ENCODE data around the gene EFCAB11.

EFCAB11 gene

GRCh38 chr14:89908712-89909450 is 45.6 kb downstream of the EFCAB11 start:
- no peaks in the 10 kb centered on the region for H3K27me3 ChIP-seq (ENCODE audit: insufficient read depth, low read length, poor library complexity, severe bottlenecking)
- no peak overlapping the region for H3K4me3 ChIP-seq (ENCODE audit: low read length, poor library complexity, severe bottlenecking)
- H2AFZ ChIP-seq (ENCODE audit: low read length), result no peak overlapping the region
- no peaks in the 10 kb centered on the region for H3K4me1 ChIP-seq (ENCODE audit: insufficient read depth, low read length, poor library complexity, severe bottlenecking)
- TF ChIP-seq, protein P1, sequence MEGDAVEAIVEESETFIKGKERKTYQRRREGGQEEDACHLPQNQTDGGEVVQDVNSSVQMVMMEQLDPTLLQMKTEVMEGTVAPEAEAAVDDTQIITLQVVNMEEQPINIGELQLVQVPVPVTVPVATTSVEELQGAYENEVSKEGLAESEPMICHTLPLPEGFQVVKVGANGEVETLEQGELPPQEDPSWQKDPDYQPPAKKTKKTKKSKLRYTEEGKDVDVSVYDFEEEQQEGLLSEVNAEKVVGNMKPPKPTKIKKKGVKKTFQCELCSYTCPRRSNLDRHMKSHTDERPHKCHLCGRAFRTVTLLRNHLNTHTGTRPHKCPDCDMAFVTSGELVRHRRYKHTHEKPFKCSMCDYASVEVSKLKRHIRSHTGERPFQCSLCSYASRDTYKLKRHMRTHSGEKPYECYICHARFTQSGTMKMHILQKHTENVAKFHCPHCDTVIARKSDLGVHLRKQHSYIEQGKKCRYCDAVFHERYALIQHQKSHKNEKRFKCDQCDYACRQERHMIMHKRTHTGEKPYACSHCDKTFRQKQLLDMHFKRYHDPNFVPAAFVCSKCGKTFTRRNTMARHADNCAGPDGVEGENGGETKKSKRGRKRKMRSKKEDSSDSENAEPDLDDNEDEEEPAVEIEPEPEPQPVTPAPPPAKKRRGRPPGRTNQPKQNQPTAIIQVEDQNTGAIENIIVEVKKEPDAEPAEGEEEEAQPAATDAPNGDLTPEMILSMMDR (conservative IDR thresholded peaks at IDR 0.05; ENCODE audit: low read length), result no peak
- no peak for TF ChIP-seq EZH2phosphoT487 (IDR thresholded peaks at IDR 0.05; ENCODE audit: borderline replicate concordance)
- H3K9me2 ChIP-seq (replicated peaks; ENCODE audit: low read depth, low read length), result no peaks in the 10 kb centered on the region
- no peaks in the 10 kb centered on the region for H3K36me3 ChIP-seq (ENCODE audit: insufficient read depth, low read length)
- no peak overlapping the region for H3K4me2 ChIP-seq (ENCODE audit: low read depth, low read length, poor library complexity, severe bottlenecking)
- no peak overlapping the region for H3K9ac ChIP-seq (ENCODE audit: low read depth, low read length, poor library complexity, severe bottlenecking)
- H3F3A ChIP-seq (ENCODE audit: low read depth), result no peaks in the 10 kb centered on the region
- H3K9me3 ChIP-seq (ENCODE audit: insufficient read depth, low read depth, low read length), result no peaks in the 10 kb centered on the region
- H4K20me1 ChIP-seq (ENCODE audit: insufficient read depth, low read length, poor library complexity, severe bottlenecking), result no peaks in the 10 kb centered on the region
- H3K79me2 ChIP-seq (ENCODE audit: insufficient read depth, low read length), result no peaks in the 10 kb centered on the region

- H3F3A ChIP-seq (ENCODE audit: low read depth), result no peaks in the 10 kb centered on the region
- H3K4me3 ChIP-seq (ENCODE audit: low read length, poor library complexity, severe bottlenecking), result no peak overlapping the region
- no peaks in the 10 kb centered on the region for H3K79me2 ChIP-seq (ENCODE audit: insufficient read depth, low read length)
- H3K9me3 ChIP-seq (ENCODE audit: insufficient read depth, low read depth, low read length), result no peaks in the 10 kb centered on the region
- no peak overlapping the region for H3K4me2 ChIP-seq (ENCODE audit: low read depth, low read length, poor library complexity, severe bottlenecking)
- H4K20me1 ChIP-seq (ENCODE audit: insufficient read depth, low read length, poor library complexity, severe bottlenecking), result no peaks in the 10 kb centered on the region
- TF ChIP-seq, protein P1 (conservative IDR thresholded peaks at IDR 0.05; ENCODE audit: low read length), result no peak
- no peak for TF ChIP-seq EZH2phosphoT487 (IDR thresholded peaks at IDR 0.05; ENCODE audit: borderline replicate concordance)
- H3K4me1 ChIP-seq (ENCODE audit: insufficient read depth, low read length, poor library complexity, severe bottlenecking), result peaks cover 6% of the 10 kb centered on the region
- H3K27me3 ChIP-seq (ENCODE audit: insufficient read depth, low read length, poor library complexity, severe bottlenecking), result no peaks in the 10 kb centered on the region
- H3K9me2 ChIP-seq (replicated peaks; ENCODE audit: low read depth, low read length), result no peaks in the 10 kb centered on the region
- H2AFZ ChIP-seq (ENCODE audit: low read length), result no peak overlapping the region
- no peaks in the 10 kb centered on the region for H3K36me3 ChIP-seq (ENCODE audit: insufficient read depth, low read length)
- no peak overlapping the region for H3K9ac ChIP-seq (ENCODE audit: low read depth, low read length, poor library complexity, severe bottlenecking)
Observed at GRCh38 chr14:89907655-89908054, 46.9 kb downstream of the EFCAB11 start.

- H3K9me2 ChIP-seq (replicated peaks; ENCODE audit: low read depth, low read length), result no peaks in the 10 kb centered on the region
- H3F3A ChIP-seq (ENCODE audit: low read depth), result no peaks in the 10 kb centered on the region
- H2AFZ ChIP-seq (ENCODE audit: low read length), result no peak overlapping the region
- H3K79me2 ChIP-seq (ENCODE audit: insufficient read depth, low read length), result no peaks in the 10 kb centered on the region
- TF ChIP-seq, protein P1 (conservative IDR thresholded peaks at IDR 0.05; ENCODE audit: low read length), result no peak
- TF ChIP-seq EZH2phosphoT487 (IDR thresholded peaks at IDR 0.05; ENCODE audit: borderline replicate concordance), result no peak
- no peak overlapping the region for H3K4me3 ChIP-seq (ENCODE audit: low read length, poor library complexity, severe bottlenecking)
- peaks cover 6% of the 10 kb centered on the region for H3K4me1 ChIP-seq (ENCODE audit: insufficient read depth, low read length, poor library complexity, severe bottlenecking)
- no peak overlapping the region for H3K9ac ChIP-seq (ENCODE audit: low read depth, low read length, poor library complexity, severe bottlenecking)
- no peaks in the 10 kb centered on the region for H4K20me1 ChIP-seq (ENCODE audit: insufficient read depth, low read length, poor library complexity, severe bottlenecking)
- H3K9me3 ChIP-seq (ENCODE audit: insufficient read depth, low read depth, low read length), result no peaks in the 10 kb centered on the region
- H3K27me3 ChIP-seq (ENCODE audit: insufficient read depth, low read length, poor library complexity, severe bottlenecking), result no peaks in the 10 kb centered on the region
- no peak overlapping the region for H3K4me2 ChIP-seq (ENCODE audit: low read depth, low read length, poor library complexity, severe bottlenecking)
- H3K36me3 ChIP-seq (ENCODE audit: insufficient read depth, low read length), result no peaks in the 10 kb centered on the region
Observed at GRCh38 chr14:89906000-89906399, 48.5 kb downstream of the EFCAB11 start.
